Duodenal mucosa (tissue), 2 donors: ENCODE data around the gene PBOV1.
"Not testable (repeated sequence)": the region's sequence is repeated elsewhere in the genome, so short reads cannot be mapped to it uniquely, and the experiment has no call there.

Experiments
- H3K27ac ChIP-seq: one replicate; pipeline ENCODE4 v1.7.0; 2013; ENCODE audit warnings: low read depth, low read length
- H3K27me3 ChIP-seq, 2 donors: one replicate each; pipeline ENCODE4 v1.7.0; 2013; ENCODE audit warnings: low read length in 2 of 2, control low read depth in 1 of 2; ENCODE audit not compliant: insufficient read depth in 2 of 2, control insufficient read depth in 1 of 2
- H3K36me3 ChIP-seq, 2 donors: one replicate each; pipeline ENCODE4 v1.7.0; 2013; ENCODE audit warnings: low read length in 2 of 2, control low read depth in 1 of 2; ENCODE audit not compliant: insufficient read depth in 2 of 2, control insufficient read depth in 1 of 2
- H3K4me1 ChIP-seq, 2 donors: one replicate each; pipeline ENCODE4 v1.7.0; 2013; ENCODE audit warnings: low read length in 2 of 2, control low read depth in 1 of 2; ENCODE audit not compliant: insufficient read depth in 2 of 2, control insufficient read depth in 1 of 2
- H3K4me3 ChIP-seq, 2 donors: one replicate each; pipeline ENCODE4 v1.7.0; 2013; ENCODE audit warnings: low read length in 2 of 2, low read depth in 1 of 2
- H3K9ac ChIP-seq, 2 donors: one replicate each; pipeline ENCODE4 v1.7.0; 2013; ENCODE audit warnings: low read length in 2 of 2, low read depth in 1 of 2
- H3K9me3 ChIP-seq, 2 donors: one replicate each; pipeline ENCODE4 v1.7.0; 2013; ENCODE audit warnings: low read length in 2 of 2, control low read depth in 1 of 2; ENCODE audit not compliant: control insufficient read depth in 1 of 2

Gene PBOV1

DNA sequence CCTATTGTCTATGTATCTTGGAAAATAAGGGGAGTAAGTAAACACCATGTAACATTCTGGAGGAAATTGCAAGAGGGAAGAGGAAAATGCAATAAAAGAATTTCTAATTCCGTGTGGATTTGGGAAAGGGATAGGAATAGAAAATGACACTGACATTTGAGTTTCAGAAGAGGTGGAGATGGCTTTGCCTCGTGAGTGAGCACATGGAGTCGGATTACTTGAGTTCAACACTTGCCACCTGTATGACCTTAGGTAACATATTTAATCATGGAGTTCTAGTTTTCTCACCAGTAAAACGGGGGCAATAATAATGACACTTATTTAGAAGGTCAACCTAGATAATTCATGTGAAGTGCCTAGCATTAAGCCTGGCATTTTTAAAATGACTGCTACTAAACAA, 10.8 kb upstream of the PBOV1 start:
- H3K27me3 ChIP-seq: no peaks in the 10 kb centered on the region
- H3K9me3 ChIP-seq: no peaks in the 10 kb centered on the region
- H3K4me1 ChIP-seq: peaks cover 4 to 22% of the 10 kb centered on the region in 2 donors
- no peak overlapping the region for H3K27ac ChIP-seq
- no peaks in the 10 kb centered on the region for H3K36me3 ChIP-seq
- H3K9ac ChIP-seq: no peak overlapping the region
- no peak overlapping the region for H3K4me3 ChIP-seq

DNA sequence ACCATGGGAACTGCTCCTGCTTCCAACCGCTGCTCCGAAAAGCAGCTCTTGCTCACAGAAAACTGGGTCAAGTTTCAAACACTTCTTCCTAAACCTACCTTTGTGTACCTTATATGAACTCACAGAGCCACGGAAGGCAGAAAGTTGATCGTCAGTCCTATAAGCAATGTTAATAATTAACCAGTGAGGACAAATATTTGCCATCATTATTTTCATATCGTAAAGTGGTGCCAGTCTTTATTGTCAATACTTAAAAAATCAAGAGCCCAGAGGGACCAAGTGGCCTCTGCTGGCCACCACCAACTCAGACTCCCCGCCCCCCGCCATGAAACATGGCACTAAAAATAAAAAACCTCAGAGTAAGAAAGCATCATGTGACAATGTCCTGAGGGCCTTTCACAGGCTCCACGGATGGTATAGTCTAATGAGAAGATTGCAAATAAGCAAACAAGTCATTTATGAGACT, 9.1 kb upstream of the PBOV1 start:
- H3K27me3 ChIP-seq: no peaks in the 10 kb centered on the region
- H3K4me3 ChIP-seq: peak overlapping the region; percentile 28 to 47
- H3K4me1 ChIP-seq: peaks cover 4 to 22% of the 10 kb centered on the region in 2 donors
- H3K27ac ChIP-seq: no peak overlapping the region
- no peaks in the 10 kb centered on the region for H3K36me3 ChIP-seq
- no peaks in the 10 kb centered on the region for H3K9me3 ChIP-seq
- H3K9ac ChIP-seq: peak overlapping the region; percentile 25 to 26

GRCh38 chr6:138226700-138227315, 8.5 kb upstream of the PBOV1 start:
- no peak overlapping the region for H3K27ac ChIP-seq
- peak overlapping the region; percentile 28 to 47 for H3K4me3 ChIP-seq
- H3K36me3 ChIP-seq: no peaks in the 10 kb centered on the region
- peak overlapping the region; percentile 25 to 26 for H3K9ac ChIP-seq
- no peaks in the 10 kb centered on the region for H3K9me3 ChIP-seq
- no peaks in the 10 kb centered on the region for H3K27me3 ChIP-seq
- H3K4me1 ChIP-seq: peaks cover 4 to 22% of the 10 kb centered on the region in 2 donors

- Histone ChIP-seq H3K36me3 (no peaks in the 10 kb centered on the region), H3K27ac (no peak overlapping the region)
Measured at GRCh38 chr6:138225953-138226352, 7.7 kb upstream of the PBOV1 start.

GRCh38 chr6:138222901-138223546, 4.7 kb upstream of the PBOV1 start:
- Histone ChIP-seq H3K9me3 (no peaks in the 10 kb centered on the region), H3K27ac (no peak overlapping the region), H3K4me1 (peaks cover 4 to 15% of the 10 kb centered on the region in 2 donors), H3K27me3 (no peaks in the 10 kb centered on the region), H3K4me3 (no peak overlapping the region), H3K36me3 (no peaks in the 10 kb centered on the region), H3K9ac (no peak overlapping the region)

More at GRCh38 chr6:138225953-138226352, 7.7 kb upstream of the PBOV1 start:
- H3K9me3 ChIP-seq: no peaks in the 10 kb centered on the region
- no peaks in the 10 kb centered on the region for H3K27me3 ChIP-seq
- no peak overlapping the region for H3K4me3 ChIP-seq
- no peak overlapping the region for H3K9ac ChIP-seq
- H3K4me1 ChIP-seq: peaks cover 4 to 16% of the 10 kb centered on the region in 2 donors

DNA sequence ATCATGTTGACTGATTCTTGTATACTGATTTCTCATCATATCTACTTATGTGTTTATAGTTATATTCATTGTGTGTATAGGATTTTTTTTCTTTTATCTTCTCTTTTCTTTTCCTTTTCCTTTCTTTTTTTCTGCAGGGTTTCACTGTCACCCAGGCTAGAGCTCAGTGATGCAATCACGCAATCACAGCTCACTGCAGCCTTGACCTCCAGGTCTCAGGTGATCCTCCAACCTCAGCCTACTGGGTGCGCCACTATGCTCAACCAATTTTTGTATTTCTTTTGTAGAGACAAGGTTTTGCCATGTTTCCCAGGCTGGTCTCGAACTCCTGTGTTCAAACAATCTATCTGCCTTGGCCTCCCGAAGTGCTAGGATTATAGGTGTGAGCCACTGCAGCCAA, 1.6 kb upstream of the PBOV1 start:
- no peaks in the 10 kb centered on the region for H3K9me3 ChIP-seq
- H3K9ac ChIP-seq: no peak overlapping the region
- no peak overlapping the region for H3K4me3 ChIP-seq
- no peaks in the 10 kb centered on the region for H3K36me3 ChIP-seq
- no peaks in the 10 kb centered on the region for H3K27me3 ChIP-seq
- H3K27ac ChIP-seq: no peak overlapping the region
- H3K4me1 ChIP-seq: peaks cover 0 to 2% of the 10 kb centered on the region in 2 donors

GRCh38 chr6:138219398-138219797, 1.1 kb upstream of the PBOV1 start:
- Histone ChIP-seq H3K27ac (no peak overlapping the region), H3K27me3 (no peaks in the 10 kb centered on the region), H3K4me1 (peaks cover 0 to 3% of the 10 kb centered on the region in 2 donors), H3K9me3 (no peaks in the 10 kb centered on the region), H3K36me3 (no peaks in the 10 kb centered on the region), H3K9ac (no peak overlapping the region), H3K4me3 (no peak overlapping the region)

DNA sequence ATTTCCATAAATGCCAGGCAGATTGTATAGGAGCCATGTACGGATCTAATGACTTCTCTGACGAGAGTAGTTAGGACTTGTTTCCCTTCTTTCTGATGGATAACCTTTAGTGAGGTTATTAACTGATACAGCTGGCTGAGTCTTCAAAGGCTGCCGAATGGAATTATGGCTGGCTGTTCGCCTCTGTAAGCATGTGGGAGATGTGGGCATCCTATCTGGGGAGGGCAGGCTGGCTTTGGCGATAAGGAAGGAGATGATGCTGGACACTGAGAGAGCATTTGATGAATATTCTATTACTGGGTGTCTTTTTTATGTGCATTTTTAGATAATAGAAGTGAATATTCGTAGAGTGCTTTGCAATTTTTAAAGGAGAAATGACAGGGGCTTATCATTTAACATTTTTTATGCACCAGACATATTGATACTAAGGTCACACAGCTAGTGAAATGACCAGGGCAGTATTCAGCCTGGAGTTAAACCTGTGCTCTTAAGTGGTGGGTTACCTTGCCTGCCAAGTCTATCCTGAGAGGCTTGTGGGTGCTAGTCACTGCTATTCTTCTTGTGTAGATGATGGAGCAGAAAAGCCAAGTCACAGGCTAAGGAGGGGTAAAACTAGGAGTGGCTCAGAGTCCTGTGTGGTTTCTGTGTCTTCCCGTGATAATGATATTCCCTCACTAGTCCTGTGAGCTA, 3.1 kb downstream of the PBOV1 start:
- no peak overlapping the region for H3K27ac ChIP-seq
- no peak overlapping the region for H3K9ac ChIP-seq
- peaks cover 0 to 3% of the 10 kb centered on the region in 2 donors for H3K4me1 ChIP-seq
- no peaks in the 10 kb centered on the region for H3K27me3 ChIP-seq
- H3K4me3 ChIP-seq: no peak overlapping the region
- no peaks in the 10 kb centered on the region for H3K9me3 ChIP-seq
- H3K36me3 ChIP-seq: no peaks in the 10 kb centered on the region

DNA sequence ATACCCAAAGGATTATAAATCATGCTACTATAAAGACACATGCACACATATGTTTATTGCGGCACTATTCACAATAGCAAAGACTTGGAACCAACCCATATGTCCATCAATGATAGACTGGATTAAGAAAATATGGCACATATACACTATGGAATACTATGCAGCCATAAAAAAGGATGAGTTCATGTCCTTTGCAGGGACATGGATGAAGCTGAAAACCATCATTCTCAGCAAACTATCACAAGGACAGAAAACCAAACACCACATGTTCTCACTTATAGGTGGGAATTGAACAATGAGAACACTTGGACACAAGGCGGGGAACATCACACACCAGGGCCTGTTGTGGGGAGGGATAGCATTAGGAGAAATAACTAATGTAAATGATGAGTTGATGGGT, 5.8 kb downstream of the PBOV1 start:
- not testable (repeated sequence) for H3K27me3 ChIP-seq, H3K27ac ChIP-seq, H3K36me3 ChIP-seq, H3K4me3 ChIP-seq, H3K9me3 ChIP-seq, H3K9ac ChIP-seq, H3K4me1 ChIP-seq

GRCh38 chr6:138211601-138212000, 6.7 kb downstream of the PBOV1 start:
- no peaks in the 10 kb centered on the region for H3K27me3 ChIP-seq
- H3K9ac ChIP-seq: no peak overlapping the region
- H3K27ac ChIP-seq: no peak overlapping the region
- peaks cover 0 to 3% of the 10 kb centered on the region in 2 donors for H3K4me1 ChIP-seq
- H3K36me3 ChIP-seq: no peaks in the 10 kb centered on the region
- H3K9me3 ChIP-seq: no peaks in the 10 kb centered on the region
- H3K4me3 ChIP-seq: no peak overlapping the region
